HepG2 (cell line): ENCODE data around the gene FMR1. TPM values are rescaled to one million over a fixed set of nuclear protein-coding genes. Genes with fewer than 3 reads are reported as not detected.

Experiments
- ATAC-seq: fragments of 200-7000 bp; cut with Tn5 transposase; 3 replicates; pipeline ENCODE4 v1.9.1; 2020; ENCODE audit warnings: mild to moderate bottlenecking, moderate library complexity
- BruUV-seq: library from RNA; stranded (reverse); fragments of 400-500 nt; replicated peaks from 2 replicates; lab custom pipeline; 2021; lab: Mats Ljungman, UMichigan
- CTCF ChIA-PET: fragments of 300-600 bp; formaldehyde crosslinking; extraction: SDS; loops from one replicate; lab custom pipeline; 2021; ENCODE audit warnings: low total read pairs, inconsistent platforms, low intra/inter-chr PET ratio; lab: Yijun Ruan, JAX
- POLR2A ChIA-PET: fragments of 350-600 bp; sonication (Branson Sonifier 250); formaldehyde crosslinking; loops from one replicate; lab custom pipeline; 2020; ENCODE audit warnings: antibody characterized with exemption, inconsistent platforms; lab: Yijun Ruan, JAX
- DNase-seq: peaks from one replicate; pipeline ENCODE4 v3.0.0-alpha.2; 2015; ENCODE audit warnings: low spot score
- FAIRE-seq: peaks from 3 replicates; lab custom pipeline; 2011; peaks lifted over from hg19 to GRCh38; lab: Jason Lieb, UNC
- H2AFZ ChIP-seq: one replicate; pipeline ENCODE4 v1.6.1; 2011; ENCODE audit warnings: low read length, inconsistent platforms
- H3K27ac ChIP-seq: fragments of 300-600 bp; 3 replicates; pipeline ENCODE4 v1.8.0; 2011; ENCODE audit warnings: mixed run types, mild to moderate bottlenecking, mixed read lengths, low read length, inconsistent platforms; ENCODE audit not compliant: insufficient read depth; ENCODE audit errors: extremely low read length
- H3K27me3 ChIP-seq, 2 experiments: fragments of 200-600 bp in 1 of 2; 2 replicates in 1 of 2; 3 replicates in 1 of 2; pipeline versions ENCODE4 v1.6.0 to v1.8.0; 2011; ENCODE audit warnings: low read length in 2 of 2, mild to moderate bottlenecking in 2 of 2, moderate library complexity in 2 of 2, inconsistent platforms in 1 of 2; ENCODE audit not compliant: insufficient read depth in 2 of 2, control insufficient read depth in 1 of 2
- H3K36me3 ChIP-seq, 2 experiments: fragments of 200-600 bp in 1 of 2; replicated peaks in 1 of 2; 2 replicates in 1 of 2; 3 replicates in 1 of 2; pipeline versions ENCODE4 v1.5.1 to v1.8.0; 2011; ENCODE audit warnings: low read length in 2 of 2, inconsistent platforms in 1 of 2; ENCODE audit not compliant: insufficient read depth in 2 of 2, control insufficient read depth in 1 of 2
- H3K4me1 ChIP-seq: 2 replicates; pipeline ENCODE4 v1.5.1; 2012; ENCODE audit warnings: low read length, inconsistent platforms; ENCODE audit not compliant: insufficient read depth
- H3K4me2 ChIP-seq: 2 replicates; pipeline ENCODE4 v1.6.0; 2011; ENCODE audit warnings: low read depth, low read length, inconsistent platforms
- H3K4me3 ChIP-seq, 3 experiments: fragments of 200-600 bp in 1 of 3; sonication (generic), shearing (Covaris generic) in 1 of 3; replicated peaks in 1 of 3; 2 replicates each; pipeline ENCODE4 v1.5.1; 2011 to 2016; ENCODE audit warnings: low read length in 3 of 3, inconsistent platforms in 2 of 3, low read depth in 2 of 3, mild to moderate bottlenecking in 2 of 3, control low read depth in 1 of 3, mixed read lengths in 1 of 3; ENCODE audit not compliant: insufficient read depth in 1 of 3
- H3K79me2 ChIP-seq: one replicate; pipeline ENCODE4 v1.6.1; 2011; ENCODE audit warnings: low read length, inconsistent platforms; ENCODE audit not compliant: insufficient read depth
- H3K9ac ChIP-seq: 2 replicates; pipeline ENCODE4 v1.6.0; 2011; ENCODE audit warnings: mild to moderate bottlenecking, low read depth, low read length, inconsistent platforms; ENCODE audit not compliant: insufficient read depth
- H3K9me3 ChIP-seq: 2 replicates; pipeline ENCODE4 v1.5.1; 2012; ENCODE audit warnings: mild to moderate bottlenecking, low read length
- H4K20me1 ChIP-seq: 2 replicates; pipeline ENCODE4 v1.6.0; 2011; ENCODE audit warnings: inconsistent platforms, mild to moderate bottlenecking, low read length, moderate library complexity; ENCODE audit not compliant: insufficient read depth
- E2F2 ChIP-seq: sonication (generic); formaldehyde crosslinking; IDR thresholded peaks from 2 replicates; pipeline ENCODE4 v1.4.0; 2020; ENCODE audit warnings: missing genetic modification reagents, borderline replicate concordance
- FOXP4 ChIP-seq: sonication (generic); formaldehyde crosslinking; IDR thresholded peaks from 2 replicates; pipeline ENCODE4 v1.4.0; 2020; ENCODE audit warnings: missing genetic modification reagents
- HCFC1 ChIP-seq: fragments of 150-350 bp; IDR thresholded peaks from 2 replicates; pipeline ENCODE4 v1.6.1; 2014; ENCODE audit warnings: low read depth, low read length
- HMG20A ChIP-seq: IDR thresholded peaks from 2 replicates; pipeline ENCODE4 v1.6.1; 2016; ENCODE audit warnings: borderline replicate concordance
- KAT2B ChIP-seq: fragments of 150-350 bp; IDR thresholded peaks from 2 replicates; pipeline ENCODE4 v1.6.1; 2014; ENCODE audit warnings: low read depth, low read length, borderline replicate concordance
- ZBTB39 ChIP-seq: sonication (generic); formaldehyde crosslinking; IDR thresholded peaks from 2 replicates; pipeline ENCODE4 v1.5.0; 2020; ENCODE audit warnings: missing genetic modification reagents
- ZFP36 ChIP-seq: fragments of 150-350 bp; IDR thresholded peaks from 2 replicates; pipeline ENCODE4 v1.6.1; 2018; ENCODE audit warnings: borderline replicate concordance, low read length, low read depth; ENCODE audit not compliant: partially characterized antibody
- ZNF619 ChIP-seq: sonication (generic); formaldehyde crosslinking; IDR thresholded peaks from 2 replicates; pipeline ENCODE4 v1.4.0; 2020; ENCODE audit warnings: mild to moderate bottlenecking, missing genetic modification reagents
- ZSCAN30 ChIP-seq: sonication (generic); formaldehyde crosslinking; IDR thresholded peaks from 2 replicates; pipeline ENCODE4 v1.5.0; 2020; ENCODE audit warnings: mild to moderate bottlenecking, missing genetic modification reagents
- WGBS: methylation state at CpG from one replicate; pipeline ENCODE4 v1.1.6; 2017; ENCODE audit warnings: low lambda C conversion rate; 5-methylcytosine and 5-hydroxymethylcytosine counted together
- in situ Hi-C: cut with HindIII; loops from 2 replicates; pipeline ENCODE4 v1.10.0; 2017; ENCODE audit warnings: low pct_unique_long_range_greater_than_20kb; ENCODE audit not compliant: extremely low pct_ligation_motif_present
- intact Hi-C: fragments of 100-400 bp; cut with micrococcal nuclease; formaldehyde crosslinking; loops from one replicate; pipeline ENCODE4 v1.10.0; 2022; ENCODE audit not compliant: unreplicated experiment
- polyA plus RNA-seq, 8 experiments: library from polyadenylated mRNA; depleted of rRNA in 3 of 8; stranded (reverse) in 7 of 8; unstranded in 1 of 8; fragments of >200 nt; fragmentation: Illumina TruSeq in 4 of 8; extraction: Trizol in 4 of 8; gene quantifications; 2 replicates each; pipeline versions ENCODE4 v1.2.1 to v1.2.3, GENCODE V29; 2011 to 2016; ENCODE audit warnings: low read depth in 4 of 8, missing spikeins in 1 of 8, mixed read lengths in 1 of 8; ENCODE audit not compliant: insufficient read depth in 1 of 8
- total RNA-seq, 5 experiments: library from RNA; depleted of rRNA; stranded (reverse); fragments of >200 nt; fragmentation: Illumina TruSeq; extraction: Trizol; gene quantifications; 2 replicates each; pipeline ENCODE4 v1.2.3, GENCODE V29; 2016; ENCODE audit warnings: low read depth in 1 of 5
- TF ChIP-seq, protein P1 (sequence below): sonication (generic); formaldehyde crosslinking; IDR thresholded peaks from 2 replicates; pipeline ENCODE4 v1.4.0; 2020; ENCODE audit warnings: missing genetic modification reagents
- TF ChIP-seq, protein P2 (sequence below): IDR thresholded peaks from 2 replicates; pipeline ENCODE4 v1.6.1; 2016; ENCODE audit warnings: low read depth, missing genetic modification reagents, missing compliant biosample characterization

FMR1 gene
- total and polyA plus RNA-seq, 2 of the 13 experiments (the other 11 are each of a cell fraction or from before 2014, with no cell fraction given), result 27.8 to 49.6 TPM

- TF ChIP-seq, protein P1, sequence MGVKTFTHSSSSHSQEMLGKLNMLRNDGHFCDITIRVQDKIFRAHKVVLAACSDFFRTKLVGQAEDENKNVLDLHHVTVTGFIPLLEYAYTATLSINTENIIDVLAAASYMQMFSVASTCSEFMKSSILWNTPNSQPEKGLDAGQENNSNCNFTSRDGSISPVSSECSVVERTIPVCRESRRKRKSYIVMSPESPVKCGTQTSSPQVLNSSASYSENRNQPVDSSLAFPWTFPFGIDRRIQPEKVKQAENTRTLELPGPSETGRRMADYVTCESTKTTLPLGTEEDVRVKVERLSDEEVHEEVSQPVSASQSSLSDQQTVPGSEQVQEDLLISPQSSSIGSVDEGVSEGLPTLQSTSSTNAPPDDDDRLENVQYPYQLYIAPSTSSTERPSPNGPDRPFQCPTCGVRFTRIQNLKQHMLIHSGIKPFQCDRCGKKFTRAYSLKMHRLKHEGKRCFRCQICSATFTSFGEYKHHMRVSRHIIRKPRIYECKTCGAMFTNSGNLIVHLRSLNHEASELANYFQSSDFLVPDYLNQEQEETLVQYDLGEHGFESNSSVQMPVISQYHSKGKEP (CRISPR knock-in tag), result no peak
- TF ChIP-seq ZSCAN30 (CRISPR knock-in tag) (no peak), ZFP36 (no peak), ZBTB39 (peak; percentile 26; the same call in 1 of the 2 replicates), FOXP4 (CRISPR knock-in tag) (peak; percentile 82), HMG20A (CRISPR knock-in tag) (peak; percentile 77)
These were observed 26.8 kb upstream of the FMR1 start (continued) for GRCh38 chrX:147884958-147885357.

- Histone ChIP-seq H2AFZ (no peak overlapping the region), H3K9ac (no peak overlapping the region), H3K4me3 (no peak overlapping the region), H3K36me3 (no peaks in the 10 kb centered on the region), H4K20me1 (no peaks in the 10 kb centered on the region), H3K4me2 (no peak overlapping the region), H3K4me1 (peaks cover 20% of the 10 kb centered on the region), H3K27ac (no peak overlapping the region), H3K9me3 (no peaks in the 10 kb centered on the region; the same call in 1 of the 2 replicates), H3K27me3 (no peaks in the 10 kb centered on the region), H3K79me2 (no peaks in the 10 kb centered on the region)
- POLR2A ChIA-PET, result no interaction called here
- CTCF ChIA-PET, result no interaction called here
- DNase-seq, result no peak
- no peak for ATAC-seq
- BruUV-seq, result no TSS peak
- FAIRE-seq, result no peak
- in situ Hi-C loops (no loop called here), intact Hi-C loops (no loop called here)
- WGBS, result 48% methylated on average over 1 of the region's 1 CpG
- TF ChIP-seq E2F2 (CRISPR knock-in tag), result no peak
- TF ChIP-seq, protein P2, sequence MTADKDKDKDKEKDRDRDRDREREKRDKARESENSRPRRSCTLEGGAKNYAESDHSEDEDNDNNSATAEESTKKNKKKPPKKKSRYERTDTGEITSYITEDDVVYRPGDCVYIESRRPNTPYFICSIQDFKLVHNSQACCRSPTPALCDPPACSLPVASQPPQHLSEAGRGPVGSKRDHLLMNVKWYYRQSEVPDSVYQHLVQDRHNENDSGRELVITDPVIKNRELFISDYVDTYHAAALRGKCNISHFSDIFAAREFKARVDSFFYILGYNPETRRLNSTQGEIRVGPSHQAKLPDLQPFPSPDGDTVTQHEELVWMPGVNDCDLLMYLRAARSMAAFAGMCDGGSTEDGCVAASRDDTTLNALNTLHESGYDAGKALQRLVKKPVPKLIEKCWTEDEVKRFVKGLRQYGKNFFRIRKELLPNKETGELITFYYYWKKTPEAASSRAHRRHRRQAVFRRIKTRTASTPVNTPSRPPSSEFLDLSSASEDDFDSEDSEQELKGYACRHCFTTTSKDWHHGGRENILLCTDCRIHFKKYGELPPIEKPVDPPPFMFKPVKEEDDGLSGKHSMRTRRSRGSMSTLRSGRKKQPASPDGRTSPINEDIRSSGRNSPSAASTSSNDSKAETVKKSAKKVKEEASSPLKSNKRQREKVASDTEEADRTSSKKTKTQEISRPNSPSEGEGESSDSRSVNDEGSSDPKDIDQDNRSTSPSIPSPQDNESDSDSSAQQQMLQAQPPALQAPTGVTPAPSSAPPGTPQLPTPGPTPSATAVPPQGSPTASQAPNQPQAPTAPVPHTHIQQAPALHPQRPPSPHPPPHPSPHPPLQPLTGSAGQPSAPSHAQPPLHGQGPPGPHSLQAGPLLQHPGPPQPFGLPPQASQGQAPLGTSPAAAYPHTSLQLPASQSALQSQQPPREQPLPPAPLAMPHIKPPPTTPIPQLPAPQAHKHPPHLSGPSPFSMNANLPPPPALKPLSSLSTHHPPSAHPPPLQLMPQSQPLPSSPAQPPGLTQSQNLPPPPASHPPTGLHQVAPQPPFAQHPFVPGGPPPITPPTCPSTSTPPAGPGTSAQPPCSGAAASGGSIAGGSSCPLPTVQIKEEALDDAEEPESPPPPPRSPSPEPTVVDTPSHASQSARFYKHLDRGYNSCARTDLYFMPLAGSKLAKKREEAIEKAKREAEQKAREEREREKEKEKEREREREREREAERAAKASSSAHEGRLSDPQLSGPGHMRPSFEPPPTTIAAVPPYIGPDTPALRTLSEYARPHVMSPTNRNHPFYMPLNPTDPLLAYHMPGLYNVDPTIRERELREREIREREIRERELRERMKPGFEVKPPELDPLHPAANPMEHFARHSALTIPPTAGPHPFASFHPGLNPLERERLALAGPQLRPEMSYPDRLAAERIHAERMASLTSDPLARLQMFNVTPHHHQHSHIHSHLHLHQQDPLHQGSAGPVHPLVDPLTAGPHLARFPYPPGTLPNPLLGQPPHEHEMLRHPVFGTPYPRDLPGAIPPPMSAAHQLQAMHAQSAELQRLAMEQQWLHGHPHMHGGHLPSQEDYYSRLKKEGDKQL (CRISPR knock-in tag), result no peak
- TF ChIP-seq KAT2B, result no peak
- TF ChIP-seq HCFC1, result no peak
- TF ChIP-seq ZNF619, result no peak
These were observed 21.0 kb upstream of the FMR1 start for GRCh38 chrX:147890756-147891155.
